RCC 7860 (cell line): ENCODE results near the gene ARID1B.
A peak's percentile ranks its signal among the peaks of the same experiment; 100 is the strongest.

ENCODE experiments used
- DNase-seq: peaks from one replicate; pipeline ENCODE4 v3.0.0-alpha.2; 2015; ENCODE audit warnings: low spot score
- FAIRE-seq: peaks from 2 replicates; lab custom pipeline; 2012; peaks lifted over from hg19 to GRCh38; lab: Jason Lieb, UNC

ARID1B gene

GRCh38 chr6:157117431-157118095 lies 340.4 kb downstream of the ARID1B start:
- FAIRE-seq: no peak

GRCh38 chr6:157119502-157120027 lies 342.4 kb downstream of the ARID1B start:
- FAIRE-seq (no peak), DNase-seq (no peak)

More at GRCh38 chr6:157117431-157118095, 340.4 kb downstream of the ARID1B start:
- no peak for DNase-seq

DNA sequence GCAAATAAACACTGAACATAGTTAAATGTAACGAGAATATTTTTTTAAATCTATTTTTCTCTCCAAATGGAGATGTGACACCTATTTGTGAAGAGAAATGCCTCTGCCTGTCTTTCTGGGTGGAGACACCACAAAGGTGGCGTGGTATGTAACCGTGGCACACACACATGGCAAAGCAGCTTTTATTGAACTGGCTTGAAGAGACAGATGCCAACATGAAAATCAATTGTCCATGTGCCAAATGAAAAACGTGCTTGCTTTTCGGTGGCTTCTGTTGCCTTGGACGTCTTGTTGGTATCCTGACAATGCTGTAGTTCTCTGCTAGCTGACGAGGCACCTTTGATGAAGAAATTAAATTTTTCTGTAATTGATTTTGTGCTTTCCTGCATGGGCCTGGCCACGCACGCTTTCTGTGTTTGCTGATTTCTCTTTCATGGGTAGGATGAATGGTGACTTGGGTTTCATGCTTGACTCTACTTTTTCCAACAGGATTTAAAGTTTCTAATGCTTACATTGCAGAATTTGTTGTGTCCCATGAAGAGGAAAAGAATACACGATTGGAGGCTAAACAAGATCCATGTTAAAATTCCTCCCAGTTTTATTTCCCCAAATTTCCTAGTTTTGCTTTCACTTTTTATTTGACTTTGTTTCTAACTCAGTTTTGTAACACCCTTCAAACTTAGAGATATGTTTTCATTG lies 343.5 kb downstream of the ARID1B start:
- no peak for DNase-seq
- no peak for FAIRE-seq

DNA sequence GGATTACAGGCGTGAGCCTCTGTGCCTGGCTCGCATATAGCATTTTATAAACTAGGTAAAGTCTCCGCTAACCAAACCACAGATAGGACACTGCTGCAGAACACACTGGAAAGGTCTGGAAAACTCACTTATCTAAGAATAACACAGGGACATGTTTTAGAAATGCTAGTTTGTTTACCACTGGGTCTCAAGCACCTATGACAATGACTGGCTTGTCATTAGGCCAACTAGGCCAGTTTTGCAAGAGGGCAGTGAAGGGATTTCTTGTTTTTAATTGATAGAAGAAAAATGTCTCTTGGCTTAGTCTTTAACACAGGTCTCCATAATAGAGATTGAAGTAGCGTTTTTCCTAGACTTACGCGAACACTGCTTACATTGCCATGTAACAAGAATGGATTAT lies 344.7 kb downstream of the ARID1B start:
- FAIRE-seq (no peak), DNase-seq (no peak)

GRCh38 chr6:157123234-157123633 lies 346.1 kb downstream of the ARID1B start:
- no peak for FAIRE-seq

GRCh38 chr6:157124485-157125254 lies 347.5 kb downstream of the ARID1B start:
- DNase-seq: no peak
- no peak for FAIRE-seq

More at GRCh38 chr6:157123234-157123633, 346.1 kb downstream of the ARID1B start:
- DNase-seq: no peak

- FAIRE-seq (no peak), DNase-seq (no peak)
Measured at GRCh38 chr6:157125531-157125930, 348.4 kb downstream of the ARID1B start.

- DNase-seq (no peak), FAIRE-seq (no peak)
Measured at GRCh38 chr6:157126183-157127098, 349.3 kb downstream of the ARID1B start.

GRCh38 chr6:157128235-157128775 lies 351.1 kb downstream of the ARID1B start:
- FAIRE-seq (no peak), DNase-seq (no peak)

DNA sequence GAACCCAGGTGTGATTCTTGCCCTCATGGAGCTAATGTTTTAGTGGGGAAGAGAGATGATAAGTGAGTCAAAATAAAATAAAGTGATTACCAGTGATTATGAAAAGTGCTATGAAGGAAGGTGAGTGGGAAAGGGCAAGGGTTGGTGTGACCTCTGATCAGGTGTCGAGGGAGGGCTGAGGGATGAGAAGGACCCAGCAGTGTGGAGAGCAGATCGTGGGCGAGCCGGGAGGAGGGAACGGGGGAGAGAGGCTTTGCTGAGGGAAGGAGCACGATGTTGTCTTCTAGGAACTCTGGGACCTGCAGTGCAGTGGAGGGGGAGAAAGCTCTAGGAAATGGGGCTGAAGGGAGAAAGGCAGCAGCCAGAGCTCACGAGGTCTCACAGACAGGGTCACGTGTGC lies 354.1 kb downstream of the ARID1B start:
- DNase-seq: no peak
- no peak for FAIRE-seq

DNA sequence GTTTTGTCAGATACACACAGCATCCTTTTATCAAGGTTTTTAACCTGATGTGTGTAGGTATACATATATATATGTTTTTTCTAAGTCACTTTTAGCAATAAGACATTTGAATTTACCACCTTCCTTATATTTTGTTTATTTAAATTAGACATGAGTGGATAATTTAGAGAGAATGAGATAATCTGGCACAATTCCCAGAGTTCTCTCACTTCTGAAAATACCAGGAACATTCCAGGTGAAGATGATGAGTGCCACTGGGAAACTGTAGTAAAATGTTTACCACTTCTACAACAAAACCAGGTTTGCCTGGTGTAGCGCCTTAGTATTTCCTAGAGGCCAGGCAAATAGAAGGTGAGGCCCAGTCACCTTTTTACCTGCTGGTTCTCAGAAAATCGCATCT lies 356.7 kb downstream of the ARID1B start:
- DNase-seq (no peak), FAIRE-seq (no peak)

DNA sequence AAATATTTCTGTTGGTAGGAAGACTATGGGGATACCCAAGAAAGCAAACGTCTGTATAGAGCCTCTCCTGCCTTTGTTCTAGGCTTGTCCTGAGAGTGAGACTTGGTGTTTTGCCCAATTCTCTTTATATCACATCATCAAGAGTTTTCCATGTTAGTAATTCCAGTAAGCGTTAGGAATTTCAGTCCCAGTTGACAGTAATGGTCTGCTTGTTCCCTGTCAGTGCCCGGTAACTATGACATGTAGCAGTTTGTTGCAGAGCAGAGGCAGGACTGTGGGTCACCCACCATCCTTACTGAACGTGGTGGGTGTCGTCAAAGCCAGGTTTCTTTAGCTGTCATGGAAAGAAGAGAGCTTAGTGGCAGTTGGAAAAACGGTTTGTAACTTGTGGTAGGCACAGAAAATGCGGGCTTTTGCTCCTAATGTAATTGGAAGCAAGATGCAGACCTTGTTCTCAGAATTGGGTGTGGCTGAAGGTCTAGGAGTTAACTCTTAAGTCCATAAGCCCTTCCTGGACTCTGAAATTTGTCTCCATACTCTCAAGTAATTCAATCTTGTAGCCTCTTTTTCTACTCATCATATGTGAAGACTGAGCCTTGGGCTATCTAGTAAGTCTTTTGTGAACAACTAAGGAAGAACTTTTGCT lies 357.3 kb downstream of the ARID1B start:
- no peak for DNase-seq
- FAIRE-seq: no peak

DNA sequence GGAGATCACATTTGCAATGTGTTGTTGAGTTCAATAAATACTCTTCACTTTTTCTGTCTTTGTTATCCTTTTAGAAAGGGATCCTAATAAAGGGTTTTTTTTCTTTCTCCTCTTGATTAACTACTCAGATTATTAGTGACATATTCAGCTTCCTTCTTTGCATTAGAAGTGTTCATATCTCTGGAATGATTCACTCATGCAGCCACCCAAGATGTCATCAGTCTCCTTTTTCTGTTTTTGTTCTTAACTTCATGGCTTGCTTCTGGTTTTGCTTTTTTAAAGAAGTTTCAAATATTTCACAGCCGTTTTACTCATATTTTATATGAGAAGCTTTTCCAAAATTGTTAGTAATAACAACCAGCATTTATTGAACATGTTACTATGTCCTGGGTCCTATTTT lies 358.5 kb downstream of the ARID1B start:
- DNase-seq (no peak), FAIRE-seq (no peak)

DNA sequence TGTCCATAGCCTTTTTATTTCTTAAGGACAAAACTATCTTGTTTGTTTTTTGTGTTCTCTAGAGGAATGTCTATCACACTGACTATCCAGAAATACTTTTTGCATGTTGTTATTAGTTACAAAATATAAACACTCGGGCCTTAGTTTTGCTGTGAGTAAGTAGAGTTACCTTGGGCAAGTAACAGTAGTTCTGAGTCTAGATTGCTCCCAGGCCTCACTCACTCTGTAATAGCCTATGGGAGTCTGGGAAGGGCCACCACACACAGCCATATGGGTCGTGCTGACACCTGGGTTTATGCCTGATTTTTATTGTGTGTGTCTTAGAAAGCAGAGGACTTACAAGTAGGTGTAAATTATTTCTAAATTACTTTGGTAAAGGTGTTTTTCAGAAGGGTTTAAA lies 360.3 kb downstream of the ARID1B start:
- no peak for DNase-seq
- no peak for FAIRE-seq

GRCh38 chr6:157139054-157139708 lies 362.0 kb downstream of the ARID1B start:
- FAIRE-seq (no peak), DNase-seq (no peak)

GRCh38 chr6:157143171-157143889 lies 366.2 kb downstream of the ARID1B start:
- FAIRE-seq: no peak
- DNase-seq: peak; percentile 8

DNA sequence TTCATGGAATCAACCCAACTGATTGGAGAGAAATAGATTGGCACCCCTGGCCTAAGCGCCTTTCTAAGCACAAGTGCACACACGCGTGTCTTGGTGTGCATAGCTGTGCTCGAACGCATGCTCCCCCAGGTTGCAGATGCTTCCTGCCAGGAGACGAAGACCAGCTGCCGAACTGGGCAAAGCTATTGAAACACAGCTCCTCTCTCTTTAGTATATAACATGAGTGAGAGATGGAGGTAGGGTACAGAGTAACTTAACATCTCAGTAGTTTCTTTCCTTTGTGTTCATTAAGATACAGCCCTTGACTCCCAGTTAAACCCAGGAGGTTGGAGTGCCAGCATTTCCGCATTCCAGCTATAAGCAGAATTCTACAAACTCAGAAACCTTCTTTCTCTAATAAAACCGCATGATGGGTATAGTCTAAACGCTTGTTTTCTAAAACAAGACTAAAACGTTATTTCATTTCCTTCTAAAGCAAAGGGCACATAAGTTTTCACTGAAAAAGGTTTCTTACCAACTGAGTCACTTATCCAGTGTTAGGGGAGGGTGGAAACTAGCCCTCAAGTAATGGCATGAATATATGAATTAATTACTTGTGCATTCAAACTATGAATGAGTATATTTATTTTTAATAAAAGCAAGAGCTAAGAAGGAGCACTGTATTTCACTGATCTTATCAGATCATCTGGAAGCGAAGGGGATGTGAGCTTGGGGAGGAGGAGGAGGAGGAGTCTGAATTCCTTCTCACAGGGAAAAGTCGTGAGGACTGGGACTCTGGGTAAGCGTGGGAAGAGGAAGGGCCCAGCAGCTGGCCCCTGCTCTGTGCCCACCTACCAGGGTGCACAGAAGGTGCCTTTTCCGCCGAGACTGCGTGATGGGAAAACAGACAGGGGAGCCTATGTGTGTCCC lies 367.0 kb downstream of the ARID1B start:
- DNase-seq (no peak), FAIRE-seq (no peak)
